K562 (cell line): ENCODE measurements around the gene RNASEH1. TPM values are rescaled to one million over a fixed set of nuclear protein-coding genes. Genes with fewer than 3 reads are reported as not detected.

ENCODE experiments used
- E2F6 ChIP-seq, 2 experiments: IDR thresholded peaks; 2 replicates each; pipeline ENCODE4 v1.6.1; 2011; ENCODE audit warnings: borderline replicate concordance in 1 of 2, control low read depth in 1 of 2, low read depth in 1 of 2, low read length in 1 of 2, mild to moderate bottlenecking in 1 of 2, mixed read lengths in 1 of 2, moderate library complexity in 1 of 2; ENCODE audit not compliant: insufficient read depth in 1 of 2, insufficient read length in 1 of 2, poor library complexity in 1 of 2, severe bottlenecking in 1 of 2; ENCODE audit errors: extremely low read depth in 1 of 2
- HOXB6 ChIP-seq: fragments of 250-450 bp; sonication (Bioruptor Pico); IDR thresholded peaks from 2 replicates; pipeline ENCODE4 v1.5.1; 2022; ENCODE audit warnings: mild to moderate bottlenecking, borderline replicate concordance
- ID3 ChIP-seq, 2 experiments: fragments of 250-450 bp in 1 of 2; fragments of 450-650 bp in 1 of 2; sonication (Bioruptor Pico) in 1 of 2; IDR thresholded peaks; 2 replicates each; pipeline versions ENCODE4 v1.6.1 to v1.8.0; 2016 to 2021; ENCODE audit warnings: mild to moderate bottlenecking in 2 of 2, moderate library complexity in 2 of 2, missing compliant biosample characterization in 1 of 2, missing genetic modification characterization in 1 of 2
- NFE2 ChIP-seq: IDR thresholded peaks from 2 replicates; pipeline ENCODE4 v1.6.1; 2014; ENCODE audit warnings: antibody characterized with exemption, low read depth
- OTX1 ChIP-seq: fragments of 450-650 bp; formaldehyde crosslinking; IDR thresholded peaks from 2 replicates; pipeline ENCODE4 v1.4.0; 2022; ENCODE audit warnings: mild to moderate bottlenecking
- PHB ChIP-seq: fragments of 250-450 bp; sonication (Bioruptor Pico); IDR thresholded peaks from 2 replicates; pipeline ENCODE4 v1.5.0; 2021
- POLR2AphosphoS5 ChIP-seq: IDR thresholded peaks from 2 replicates; pipeline ENCODE4 v1.6.1; 2011; ENCODE audit warnings: mild to moderate bottlenecking, low read depth, low read length, moderate library complexity; ENCODE audit not compliant: control insufficient read depth, insufficient read depth
- PTBP1 ChIP-seq: fragments of 200-400 bp; formaldehyde crosslinking; IDR thresholded peaks from 2 replicates; pipeline ENCODE4 v1.6.1; 2017; ENCODE audit warnings: low read depth, low read length
- TCF3 ChIP-seq: sonication (generic); formaldehyde crosslinking; IDR thresholded peaks from 2 replicates; pipeline ENCODE4 v1.4.0; 2020; ENCODE audit warnings: mild to moderate bottlenecking, missing genetic modification reagents
- THAP12 ChIP-seq: fragments of 250-450 bp; sonication (Bioruptor Pico); IDR thresholded peaks from 2 replicates; pipeline ENCODE4 v1.9.0; 2021; ENCODE audit warnings: mild to moderate bottlenecking, inconsistent platforms
- ZBTB2 ChIP-seq: fragments of 450-650 bp; IDR thresholded peaks from 2 replicates; pipeline ENCODE4 v1.6.1; 2016; ENCODE audit warnings: antibody characterized with exemption
- ZKSCAN8 ChIP-seq: fragments of 200-800 bp; sonication (Bioruptor generic); IDR thresholded peaks from 2 replicates; pipeline ENCODE4 v1.6.1; 2016; ENCODE audit warnings: missing genetic modification characterization, missing compliant biosample characterization
- ZNF24 ChIP-seq: fragments of 450-650 bp; IDR thresholded peaks from 2 replicates; pipeline ENCODE4 v1.6.1; 2016
- ZNF384 ChIP-seq: IDR thresholded peaks from 2 replicates; pipeline ENCODE4 v1.6.1; 2012; ENCODE audit warnings: low read depth, low read length, improper control_type of control experiment
- ZNF589 ChIP-seq: fragments of 200-800 bp; sonication (Bioruptor generic); IDR thresholded peaks from 2 replicates; pipeline ENCODE4 v1.6.1; 2016; ENCODE audit warnings: low read depth, missing genetic modification characterization, missing compliant biosample characterization
- ZZZ3 ChIP-seq: fragments of 450-650 bp; IDR thresholded peaks from 2 replicates; pipeline ENCODE4 v1.6.1; 2016; ENCODE audit warnings: antibody characterized with exemption, mild to moderate bottlenecking, moderate library complexity
- polyA plus RNA-seq, 8 experiments: library from polyadenylated mRNA; depleted of rRNA in 4 of 8; stranded (reverse) in 5 of 8; unstranded in 3 of 8; fragments of >200 nt; fragmentation: Nextera tagmentation in 2 of 8; fragmentation: Illumina TruSeq in 1 of 8; extraction: Ambion mirVana in 2 of 8; extraction: Trizol in 1 of 8; gene quantifications; 2 replicates each; pipeline versions ENCODE4 v1.2.1 to v1.2.3, GENCODE V29; 2011 to 2014; ENCODE audit warnings: inconsistent platforms in 1 of 8, missing spikeins in 1 of 8
- total RNA-seq, 7 experiments: library from RNA; depleted of rRNA in 6 of 7; stranded (reverse); fragments of >200 nt in 6 of 7; fragmentation: Illumina TruSeq in 2 of 7; extraction: Trizol in 2 of 7; gene quantifications; 2 replicates each; pipeline versions ENCODE4 v1.2.1 to v1.2.3, GENCODE V29; 2011 to 2021; ENCODE audit warnings: low replicate concordance in 1 of 7
- TF ChIP-seq, protein P1 (sequence below): IDR thresholded peaks from 2 replicates; pipeline ENCODE4 v1.6.1; 2012; ENCODE audit warnings: low read depth, low read length, improper control_type of control experiment, borderline replicate concordance

RNASEH1 gene
- total and polyA plus RNA-seq, 9 of the 15 experiments (the other 6 are each of a cell fraction or from before 2014, with no cell fraction given) = 25.7 to 47.5 (median 42.8) TPM

DNA sequence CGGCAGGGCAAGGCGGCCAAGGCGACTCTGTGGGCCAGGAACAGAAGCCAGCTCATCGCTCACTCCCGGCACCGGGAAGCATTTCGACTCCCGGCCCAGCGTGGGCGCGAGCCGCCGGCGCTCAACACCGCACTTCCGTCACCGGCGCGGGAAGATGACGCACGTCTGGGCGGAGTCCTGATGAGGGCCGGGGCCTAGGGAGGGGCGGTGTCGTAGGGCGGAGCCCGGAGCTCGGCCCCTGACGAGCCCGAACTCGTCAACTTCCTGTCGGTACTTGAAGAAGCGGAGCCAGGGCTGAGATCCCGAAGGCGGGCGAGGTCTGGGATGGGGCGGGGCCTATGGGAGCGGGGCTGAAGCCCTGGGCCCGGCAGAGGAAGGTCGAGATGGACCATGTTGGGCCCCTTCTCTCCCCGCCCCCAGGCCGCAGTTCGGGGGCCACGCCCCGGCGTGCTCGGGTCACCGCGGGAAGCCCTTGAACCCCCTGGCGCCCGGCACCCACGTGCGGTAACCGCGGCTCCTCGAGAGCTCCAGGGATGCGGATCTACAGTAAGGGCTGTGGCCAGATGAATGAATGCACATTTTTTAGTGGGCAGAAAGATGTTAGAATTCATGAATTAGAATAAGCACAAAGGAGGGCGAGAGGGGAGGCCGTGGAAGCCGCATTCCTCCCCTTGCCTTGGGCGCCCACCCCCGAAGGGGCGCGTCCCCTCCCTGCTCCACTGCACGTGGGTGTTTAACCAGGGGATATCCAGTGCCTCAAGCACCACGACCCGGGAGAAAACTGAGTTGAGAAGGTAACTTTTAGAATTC, at the start of gene RNASEH1 (continued):
- TF ChIP-seq ZZZ3 (no peak), THAP12 (CRISPR knock-in tag) (peak; percentile 92), OTX1 (CRISPR knock-in tag) (no peak), POLR2AphosphoS5 (peak; percentile 92), ZNF589 (peak; percentile 47; the same call in 1 of the 2 replicates), PTBP1 (no peak), TCF3 (CRISPR knock-in tag) (0 out of 2 replicates have a peak, but pooled peaks have one; percentile 3), ZNF384 (no peak), ZBTB2 (no peak), HOXB6 (no peak), ZNF24 (peak; percentile 67; the same call in 1 of the 2 replicates), E2F6 (IDR thresholded peaks at IDR 0.05; ENCODE audit: borderline replicate concordance in 1 of 2, extremely low read depth in 1 of 2, insufficient read depth in 1 of 2, insufficient read length in 1 of 2, low read depth in 1 of 2, low read length in 1 of 2, poor library complexity in 1 of 2, severe bottlenecking in 1 of 2) (peak; percentile 97 to 99), PHB (no peak), ZKSCAN8 (CRISPR knock-in tag) (no peak), NFE2 (0 out of 2 replicates have a peak, but pooled peaks have one; percentile 8), ID3 (CRISPR knock-in tag; IDR thresholded peaks at IDR 0.05) (no peak), ID3 (tag; IDR thresholded peaks at IDR 0.05) (peak; percentile 88)
- TF ChIP-seq, protein P1, sequence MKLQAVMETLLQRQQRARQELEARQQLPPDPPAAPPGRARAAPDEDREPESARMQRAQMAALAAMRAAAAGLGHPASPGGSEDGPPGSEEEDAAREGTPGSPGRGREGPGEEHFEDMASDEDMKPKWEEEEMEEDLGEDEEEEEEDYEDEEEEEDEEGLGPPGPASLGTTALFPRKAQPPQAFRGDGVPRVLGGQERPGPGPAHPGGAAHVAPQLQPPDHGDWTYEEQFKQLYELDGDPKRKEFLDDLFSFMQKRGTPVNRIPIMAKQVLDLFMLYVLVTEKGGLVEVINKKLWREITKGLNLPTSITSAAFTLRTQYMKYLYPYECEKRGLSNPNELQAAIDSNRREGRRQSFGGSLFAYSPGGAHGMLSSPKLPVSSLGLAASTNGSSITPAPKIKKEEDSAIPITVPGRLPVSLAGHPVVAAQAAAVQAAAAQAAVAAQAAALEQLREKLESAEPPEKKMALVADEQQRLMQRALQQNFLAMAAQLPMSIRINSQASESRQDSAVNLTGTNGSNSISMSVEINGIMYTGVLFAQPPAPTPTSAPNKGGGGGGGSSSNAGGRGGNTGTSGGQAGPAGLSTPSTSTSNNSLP = no peak
